ENCODE results near the gene RARRES1.

DNA sequence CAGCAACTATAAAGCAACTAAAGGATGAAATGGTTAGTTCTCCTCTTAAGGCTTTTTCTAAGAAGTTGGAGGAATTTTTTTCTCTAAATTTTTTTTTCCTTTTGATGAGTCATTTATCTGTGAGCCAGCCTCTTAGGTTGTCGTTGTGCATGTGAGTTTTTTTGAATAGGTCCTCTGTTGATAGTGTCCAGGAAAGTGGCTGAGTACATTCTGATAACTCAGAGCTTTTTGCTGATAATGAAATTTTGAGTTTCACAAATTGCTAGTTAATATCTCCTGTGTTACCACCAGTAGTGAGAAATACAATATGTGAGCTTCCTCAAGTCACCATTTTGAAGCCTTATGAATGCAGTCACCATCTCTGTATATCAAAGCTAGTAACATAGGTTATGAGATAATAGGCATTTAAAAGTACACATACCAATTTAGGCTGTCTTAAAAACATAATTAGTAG is 52.7 kb downstream of the RARRES1 start:
- TF ChIP-seq ZNF585B (tag by site-specific recombination; IDR thresholded peaks at IDR 0.05) (no peak), SP2 (tag by site-specific recombination; IDR thresholded peaks at IDR 0.05) (no peak), ZNF350 (tag by site-specific recombination; IDR thresholded peaks at IDR 0.05) (no peak), ZNF214 (tag by site-specific recombination; IDR thresholded peaks at IDR 0.05; ENCODE audit: borderline replicate concordance) (no peak), KLF8 (tag by site-specific recombination; IDR thresholded peaks at IDR 0.05) (no peak), ZFP37 (tag by site-specific recombination; IDR thresholded peaks at IDR 0.05) (no peak), ZNF274 (IDR thresholded peaks at IDR 0.05; ENCODE audit: low read length) (no peak), ZNF274 (tag by site-specific recombination; IDR thresholded peaks at IDR 0.05; ENCODE audit: borderline replicate concordance) (no peak), ZBTB1 (tag by site-specific recombination; IDR thresholded peaks at IDR 0.05) (no peak), ZNF266 (tag by site-specific recombination; IDR thresholded peaks at IDR 0.05; ENCODE audit: low read depth) (no peak), RBAK (tag by site-specific recombination; IDR thresholded peaks at IDR 0.05) (no peak)
- TF ChIP-seq, protein P1, sequence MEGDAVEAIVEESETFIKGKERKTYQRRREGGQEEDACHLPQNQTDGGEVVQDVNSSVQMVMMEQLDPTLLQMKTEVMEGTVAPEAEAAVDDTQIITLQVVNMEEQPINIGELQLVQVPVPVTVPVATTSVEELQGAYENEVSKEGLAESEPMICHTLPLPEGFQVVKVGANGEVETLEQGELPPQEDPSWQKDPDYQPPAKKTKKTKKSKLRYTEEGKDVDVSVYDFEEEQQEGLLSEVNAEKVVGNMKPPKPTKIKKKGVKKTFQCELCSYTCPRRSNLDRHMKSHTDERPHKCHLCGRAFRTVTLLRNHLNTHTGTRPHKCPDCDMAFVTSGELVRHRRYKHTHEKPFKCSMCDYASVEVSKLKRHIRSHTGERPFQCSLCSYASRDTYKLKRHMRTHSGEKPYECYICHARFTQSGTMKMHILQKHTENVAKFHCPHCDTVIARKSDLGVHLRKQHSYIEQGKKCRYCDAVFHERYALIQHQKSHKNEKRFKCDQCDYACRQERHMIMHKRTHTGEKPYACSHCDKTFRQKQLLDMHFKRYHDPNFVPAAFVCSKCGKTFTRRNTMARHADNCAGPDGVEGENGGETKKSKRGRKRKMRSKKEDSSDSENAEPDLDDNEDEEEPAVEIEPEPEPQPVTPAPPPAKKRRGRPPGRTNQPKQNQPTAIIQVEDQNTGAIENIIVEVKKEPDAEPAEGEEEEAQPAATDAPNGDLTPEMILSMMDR (tag by site-specific recombination; IDR thresholded peaks at IDR 0.05): no peak
- TF ChIP-seq, protein P2, sequence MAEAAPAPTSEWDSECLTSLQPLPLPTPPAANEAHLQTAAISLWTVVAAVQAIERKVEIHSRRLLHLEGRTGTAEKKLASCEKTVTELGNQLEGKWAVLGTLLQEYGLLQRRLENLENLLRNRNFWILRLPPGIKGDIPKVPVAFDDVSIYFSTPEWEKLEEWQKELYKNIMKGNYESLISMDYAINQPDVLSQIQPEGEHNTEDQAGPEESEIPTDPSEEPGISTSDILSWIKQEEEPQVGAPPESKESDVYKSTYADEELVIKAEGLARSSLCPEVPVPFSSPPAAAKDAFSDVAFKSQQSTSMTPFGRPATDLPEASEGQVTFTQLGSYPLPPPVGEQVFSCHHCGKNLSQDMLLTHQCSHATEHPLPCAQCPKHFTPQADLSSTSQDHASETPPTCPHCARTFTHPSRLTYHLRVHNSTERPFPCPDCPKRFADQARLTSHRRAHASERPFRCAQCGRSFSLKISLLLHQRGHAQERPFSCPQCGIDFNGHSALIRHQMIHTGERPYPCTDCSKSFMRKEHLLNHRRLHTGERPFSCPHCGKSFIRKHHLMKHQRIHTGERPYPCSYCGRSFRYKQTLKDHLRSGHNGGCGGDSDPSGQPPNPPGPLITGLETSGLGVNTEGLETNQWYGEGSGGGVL (tag by site-specific recombination; IDR thresholded peaks at IDR 0.05): no peak
